ENCODE data around the gene DGKI.

DNA sequence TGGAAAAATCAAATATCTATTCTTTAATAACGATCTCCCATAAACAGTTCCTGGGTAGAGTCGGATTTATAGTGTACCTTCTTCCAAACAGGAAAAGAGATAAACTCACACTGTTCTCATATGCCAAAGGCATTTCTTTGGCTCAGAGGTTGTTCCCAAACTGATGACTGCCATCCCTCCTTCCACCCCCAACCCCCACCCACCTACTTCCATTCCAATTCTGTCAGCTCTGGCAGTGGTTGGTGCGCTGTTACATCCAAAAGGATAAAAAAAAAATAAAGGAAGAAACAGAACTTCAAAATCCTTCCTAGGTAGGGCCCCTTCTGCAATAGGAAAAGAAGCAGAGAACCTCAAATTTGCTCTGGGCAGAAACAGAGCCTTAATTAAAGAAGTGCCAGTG lies 104.7 kb downstream of the DGKI start:
- no peak for TF ChIP-seq GATA2 (IDR thresholded peaks at IDR 0.05; ENCODE audit: low read depth, low read length)
- no peak for TF ChIP-seq GATA3 (IDR thresholded peaks at IDR 0.05; ENCODE audit: low read depth, low read length)

All from SH-SY5Y (cell line).